IMR-90 (cell line): Measurements from ENCODE around the gene SLFNL1. TPM values are rescaled to one million over a fixed set of nuclear protein-coding genes. Genes with fewer than 3 reads are reported as not detected.

Source experiments
- ATAC-seq: fragments of 200-7000 bp; cut with Tn5 transposase; 2 replicates; pipeline ENCODE4 v1.9.1; 2020; ENCODE audit warnings: low read depth, mild to moderate bottlenecking, moderate library complexity
- BruUV-seq: library from RNA; stranded (reverse); fragments of 400-500 nt; replicated peaks from 2 replicates; lab custom pipeline; 2021; lab: Mats Ljungman, UMichigan
- CTCF ChIA-PET: fragments of 300-600 bp; formaldehyde crosslinking; extraction: SDS; loops from one replicate; lab custom pipeline; 2021; ENCODE audit warnings: antibody characterized with exemption; lab: Yijun Ruan, JAX
- POLR2A ChIA-PET: fragments of 300-600 bp; sonication (Branson Sonifier 250); formaldehyde crosslinking; loops from one replicate; lab custom pipeline; 2022; ENCODE audit warnings: antibody characterized with exemption; ENCODE audit not compliant: unreplicated experiment; lab: Charles Lee
- DNase-seq: peaks from one replicate; pipeline ENCODE4 v3.0.0; 2013
- H2AFZ ChIP-seq: replicated peaks from 2 replicates; pipeline ENCODE3; 2013; ENCODE audit warnings: low read length, mild to moderate bottlenecking; ENCODE audit not compliant: poor library complexity
- H2AK5ac ChIP-seq: 2 replicates; pipeline ENCODE4 v1.6.1; 2013; ENCODE audit warnings: low read depth, low read length, inconsistent platforms
- H2AK9ac ChIP-seq: replicated peaks from 2 replicates; pipeline ENCODE3; 2013; ENCODE audit warnings: mild to moderate bottlenecking, low read depth, low read length, moderate library complexity; ENCODE audit not compliant: poor library complexity
- H2BK120ac ChIP-seq: 2 replicates; pipeline ENCODE4 v1.6.1; 2013; ENCODE audit warnings: low read depth, low read length, inconsistent platforms
- H2BK15ac ChIP-seq: 3 replicates; pipeline ENCODE4 v1.6.1; 2013; ENCODE audit warnings: low read depth, low read length, inconsistent platforms
- H2BK20ac ChIP-seq: 2 replicates; pipeline ENCODE4 v1.6.1; 2013; ENCODE audit warnings: low read depth, mild to moderate bottlenecking, inconsistent platforms, low read length, moderate library complexity
- H2BK5ac ChIP-seq: 2 replicates; pipeline ENCODE4 v1.6.1; 2013; ENCODE audit warnings: mild to moderate bottlenecking, low read depth, low read length, inconsistent platforms; ENCODE audit not compliant: poor library complexity, severe bottlenecking
- H3K14ac ChIP-seq: replicated peaks from 2 replicates; pipeline ENCODE4 v1.6.1; 2013; ENCODE audit warnings: low read depth, low read length, inconsistent platforms
- H3K18ac ChIP-seq: 2 replicates; pipeline ENCODE4 v1.6.1; 2013; ENCODE audit warnings: low read depth, low read length, control low read depth
- H3K23ac ChIP-seq: 2 replicates; pipeline ENCODE4 v1.6.1; 2013; ENCODE audit warnings: low read depth, low read length, inconsistent platforms
- H3K27ac ChIP-seq: 2 replicates; pipeline ENCODE4 v1.5.1; 2013; ENCODE audit warnings: mild to moderate bottlenecking, control low read depth, low read length; ENCODE audit not compliant: insufficient read depth
- H3K27me3 ChIP-seq: 2 replicates; pipeline ENCODE4 v1.6.1; 2013; ENCODE audit warnings: low read length; ENCODE audit not compliant: control insufficient read depth, insufficient read depth
- H3K36me3 ChIP-seq: 2 replicates; pipeline ENCODE4 v1.6.1; 2013; ENCODE audit warnings: low read length, mixed read lengths; ENCODE audit not compliant: control insufficient read depth, insufficient read depth
- H3K4ac ChIP-seq: 2 replicates; pipeline ENCODE4 v1.6.1; 2013; ENCODE audit warnings: low read depth, low read length, inconsistent platforms
- H3K4me1 ChIP-seq: 2 replicates; pipeline ENCODE4 v1.6.1; 2013; ENCODE audit warnings: low read length, mixed read lengths; ENCODE audit not compliant: control insufficient read depth, insufficient read depth
- H3K4me2 ChIP-seq: 2 replicates; pipeline ENCODE4 v1.6.1; 2013; ENCODE audit warnings: low read depth, mild to moderate bottlenecking, control low read depth, low read length, moderate library complexity
- H3K4me3 ChIP-seq: 2 replicates; pipeline ENCODE4 v1.5.1; 2013; ENCODE audit warnings: low read depth, mild to moderate bottlenecking, control low read depth, low read length, moderate library complexity; ENCODE audit not compliant: insufficient read depth
- H3K56ac ChIP-seq: 2 replicates; pipeline ENCODE4 v1.6.1; 2013; ENCODE audit warnings: low read length, inconsistent platforms; ENCODE audit not compliant: insufficient read depth; ENCODE audit errors: extremely low read depth
- H3K79me1 ChIP-seq, 2 experiments: 2 replicates each; pipeline ENCODE4 v1.6.1; 2013; ENCODE audit warnings: low read length in 2 of 2, inconsistent platforms in 1 of 2, low read depth in 1 of 2
- H3K9ac ChIP-seq: 2 replicates; pipeline ENCODE4 v1.6.1; 2013; ENCODE audit warnings: low read depth, low read length, control low read depth
- H3K9me1 ChIP-seq: 2 replicates; pipeline ENCODE4 v1.6.1; 2013; ENCODE audit warnings: low read length, inconsistent platforms; ENCODE audit not compliant: insufficient read depth
- H3K9me3 ChIP-seq: 2 replicates; pipeline ENCODE4 v1.6.1; 2013; ENCODE audit warnings: low read length; ENCODE audit not compliant: control insufficient read depth, insufficient read depth
- H4K20me1 ChIP-seq: 2 replicates; pipeline ENCODE4 v1.6.1; 2013; ENCODE audit warnings: low read length, inconsistent platforms; ENCODE audit not compliant: insufficient read depth
- H4K5ac ChIP-seq: 2 replicates; pipeline ENCODE4 v1.6.1; 2013; ENCODE audit warnings: mild to moderate bottlenecking, low read depth, low read length, control low read depth
- H4K8ac ChIP-seq, 2 experiments: 2 replicates each; pipeline ENCODE4 v1.6.1; 2013; ENCODE audit warnings: low read depth in 2 of 2, low read length in 2 of 2, control low read depth in 1 of 2, inconsistent platforms in 1 of 2
- H4K91ac ChIP-seq: 2 replicates; pipeline ENCODE4 v1.6.1; 2013; ENCODE audit warnings: low read depth, low read length, inconsistent platforms; ENCODE audit not compliant: insufficient read depth
- BHLHE40 ChIP-seq: fragments of 150-350 bp; IDR thresholded peaks from 2 replicates; pipeline ENCODE4 v1.6.1; 2016; ENCODE audit warnings: mild to moderate bottlenecking, low read depth, low read length
- MAFK ChIP-seq: IDR thresholded peaks from 2 replicates; pipeline ENCODE4 v1.6.1; 2012; ENCODE audit warnings: low read depth, low read length, improper control_type of control experiment
- POLR2A ChIP-seq: IDR thresholded peaks from 2 replicates; pipeline ENCODE4 v1.6.1; 2012; ENCODE audit warnings: mild to moderate bottlenecking, low read depth, low read length
- RCOR1 ChIP-seq: IDR thresholded peaks from 2 replicates; pipeline ENCODE4 v1.6.1; 2012; ENCODE audit warnings: mild to moderate bottlenecking, low read length, improper control_type of control experiment; ENCODE audit not compliant: insufficient replicate concordance
- WGBS, 2 experiments: methylation state at CpG; one replicate each; pipeline versions ENCODE4 v1.1.5 to v1.1.7; 2013; ENCODE audit warnings: missing lambda C conversion rate in 2 of 2; ENCODE audit not compliant: insufficient read length in 1 of 2; ENCODE audit errors: extremely low coverage in 2 of 2; 5-methylcytosine and 5-hydroxymethylcytosine counted together
- dilution Hi-C: fragments of 300-500 bp; cut with HindIII; formaldehyde crosslinking; loops from one replicate; pipeline ENCODE4 v1.14.3; 2018; ENCODE audit warnings: low sequenced_read_pairs; ENCODE audit not compliant: unreplicated experiment
- in situ Hi-C: fragments of 300-500 bp; cut with MboI; formaldehyde crosslinking; loops from 3 replicates; pipeline ENCODE4 v1.14.3; 2019; ENCODE audit warnings: low sequenced_read_pairs, inconsistent platforms, mixed read lengths
- intact Hi-C: fragments of 100-400 bp; cut with micrococcal nuclease; formaldehyde crosslinking; loops from 2 replicates; pipeline ENCODE4 v1.10.0; 2022
- polyA plus RNA-seq, 3 experiments: library from polyadenylated mRNA; depleted of rRNA; stranded (reverse); fragments of >200 nt; gene quantifications; 2 replicates each; pipeline ENCODE4 v1.2.3, GENCODE V29; 2012; ENCODE audit warnings: low replicate concordance in 1 of 3
- total RNA-seq: library from RNA; depleted of rRNA; stranded (reverse); fragments of >200 nt; gene quantifications from 2 replicates; pipeline ENCODE4 v1.2.3, GENCODE V29; 2012

SLFNL1 gene
- total and polyA plus RNA-seq, 2 of the 4 experiments (the other 2 are of a cell fraction): under 0.01 to 0.09 TPM

DNA sequence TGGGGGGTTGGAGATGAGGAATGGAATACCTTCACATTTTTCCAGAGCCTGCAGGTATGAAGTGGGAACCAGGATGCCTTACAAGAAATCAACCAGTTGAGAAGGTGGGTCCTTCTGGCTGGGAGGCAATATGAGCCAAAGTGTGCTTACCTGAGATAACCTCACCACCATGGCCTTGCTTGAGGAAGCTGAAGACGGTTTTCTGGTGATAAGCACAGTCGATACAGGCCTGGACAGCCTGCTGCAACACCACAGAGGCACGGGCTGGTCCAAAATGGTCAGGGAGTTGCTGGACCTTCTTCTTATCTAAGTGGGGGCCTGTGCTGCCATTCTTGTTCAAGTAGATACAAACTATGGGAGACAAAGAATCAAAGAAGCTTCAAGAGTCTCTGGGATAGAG lies 27.0 kb upstream of the SLFNL1 start:
- no peak overlapping the region for H2BK20ac ChIP-seq
- H3K14ac ChIP-seq: no peak overlapping the region
- no TSS peak for BruUV-seq
- ChIA-PET POLR2A (no interaction called here), CTCF (interaction anchor here (0.6 to 1.0 kb wide), 2 partner anchors 22 to 70 kb away, joined by 3 to 5 read pairs; no protein-coding TSS in a partner anchor)
- H3K4me1 ChIP-seq: peaks cover 2% of the 10 kb centered on the region; the same call in 1 of the 2 replicates
- no peak overlapping the region for H2AK9ac ChIP-seq
- no peak overlapping the region for H3K27ac ChIP-seq
- 100% methylated on average over 3 of the region's 3 CpGs; no CpG with 5 or more reads in 1 of the 2 experiments for WGBS, 2 experiments
- H3K36me3 ChIP-seq: peaks cover 32% of the 10 kb centered on the region
- no peak overlapping the region for H3K23ac ChIP-seq
- peaks cover 6% of the 10 kb centered on the region; the same call in 1 of the 2 replicates for H3K9me1 ChIP-seq
- no peak overlapping the region for H3K4ac ChIP-seq
- no peak overlapping the region for H2AFZ ChIP-seq
- H3K18ac ChIP-seq: no peak overlapping the region
- intact Hi-C loops: no loop called here
- H3K9ac ChIP-seq: no peak overlapping the region
- no peak overlapping the region for H3K4me2 ChIP-seq
- H2BK5ac ChIP-seq: no peak overlapping the region
- DNase-seq (no peak), ATAC-seq (no peak)
- no peaks in the 10 kb centered on the region for H4K20me1 ChIP-seq
- no peaks in the 10 kb centered on the region; a peak in 1 of 4 replicates for H3K79me1 ChIP-seq
- no peak overlapping the region for H2AK5ac ChIP-seq
- H3K56ac ChIP-seq: no peak overlapping the region
- H4K91ac ChIP-seq: no peak overlapping the region
- no peak overlapping the region for H2BK120ac ChIP-seq
- no peaks in the 10 kb centered on the region for H3K27me3 ChIP-seq
- no peak overlapping the region for H4K8ac ChIP-seq
- no peaks in the 10 kb centered on the region for H3K9me3 ChIP-seq
- H2BK15ac ChIP-seq: no peak overlapping the region
- dilution Hi-C loops: no loop called here
- no peak overlapping the region for H4K5ac ChIP-seq
- no peak overlapping the region for H3K4me3 ChIP-seq
- TF ChIP-seq MAFK (no peak), POLR2A (no peak), BHLHE40 (no peak), RCOR1 (no peak)
- in situ Hi-C loops: loop anchor here (25.0 kb wide), 1 partner anchor 364 kb away; no protein-coding TSS in a partner anchor
